H1 (cell line): Measurements from ENCODE around the gene EPHA3. TPM values are rescaled to one million over a fixed set of nuclear protein-coding genes. Genes with fewer than 3 reads are reported as not detected.

Experiments
- CTCF ChIA-PET: fragments of 300-600 bp; sonication (Branson Sonifier 250); formaldehyde crosslinking; loops from one replicate; lab custom pipeline; 2021; ENCODE audit not compliant: partially characterized antibody; lab: Charles Lee
- POLR2A ChIA-PET: fragments of 300-600 bp; sonication (Branson Sonifier 250); formaldehyde crosslinking; loops from one replicate; lab custom pipeline; 2021; ENCODE audit warnings: inconsistent platforms; ENCODE audit not compliant: partially characterized antibody; lab: Charles Lee
- DNase-seq, 2 experiments: peaks; one replicate each; pipeline versions ENCODE4 v3.0.0 to v3.0.0-alpha.2; 2010 to 2022; ENCODE audit warnings: low spot score in 2 of 2, low read depth in 1 of 2, mixed read lengths in 1 of 2
- FAIRE-seq: peaks from 2 replicates; lab custom pipeline; 2011; peaks lifted over from hg19 to GRCh38; lab: Jason Lieb, UNC
- H2AFZ ChIP-seq: 2 replicates; pipeline ENCODE4 v1.8.1; 2012; ENCODE audit warnings: low read length, inconsistent platforms
- H2AK5ac ChIP-seq: 2 replicates; pipeline ENCODE4 v1.6.1; 2013; ENCODE audit warnings: low read depth, low read length
- H2BK120ac ChIP-seq: replicated peaks from 2 replicates; pipeline ENCODE3; 2013; ENCODE audit warnings: low read depth, low read length, inconsistent platforms
- H2BK12ac ChIP-seq: 2 replicates; pipeline ENCODE4 v1.6.1; 2013; ENCODE audit warnings: low read depth, low read length
- H2BK15ac ChIP-seq: 2 replicates; pipeline ENCODE4 v1.6.1; 2013; ENCODE audit warnings: low read length
- H2BK20ac ChIP-seq: 2 replicates; pipeline ENCODE4 v1.6.1; 2013; ENCODE audit warnings: low read length
- H2BK5ac ChIP-seq: 2 replicates; pipeline ENCODE4 v1.6.1; 2013; ENCODE audit warnings: low read depth, low read length
- H3K14ac ChIP-seq: 2 replicates; pipeline ENCODE4 v1.6.1; 2013; ENCODE audit warnings: inconsistent platforms; ENCODE audit not compliant: insufficient read length
- H3K18ac ChIP-seq: 2 replicates; pipeline ENCODE4 v1.6.1; 2013; ENCODE audit warnings: low read length; ENCODE audit errors: extremely low read depth
- H3K23ac ChIP-seq: 2 replicates; pipeline ENCODE4 v1.6.1; 2013; ENCODE audit warnings: inconsistent platforms; ENCODE audit not compliant: insufficient read length
- H3K23me2 ChIP-seq: 2 replicates; pipeline ENCODE4 v1.6.1; 2013; ENCODE audit warnings: low read depth, low read length
- H3K27ac ChIP-seq: 2 replicates; pipeline ENCODE4 v1.6.1; 2011; ENCODE audit warnings: low read depth, low read length, inconsistent platforms
- H3K27me3 ChIP-seq, 4 experiments: replicated peaks in 1 of 4; 1 replicate in 1 of 4; 2 replicates in 3 of 4; pipeline versions ENCODE4 v1.6.1 to v1.8.1; 2011 to 2013; ENCODE audit warnings: low read length in 3 of 4, mild to moderate bottlenecking in 3 of 4, inconsistent platforms in 2 of 4, mixed read lengths in 2 of 4, moderate library complexity in 1 of 4; ENCODE audit not compliant: control insufficient read depth in 3 of 4, insufficient read depth in 3 of 4; ENCODE audit errors: extremely low read depth in 1 of 4
- H3K36me3 ChIP-seq, 4 experiments: 2 replicates each; pipeline versions ENCODE4 v1.6.1 to v1.8.1; 2011 to 2013; ENCODE audit warnings: mild to moderate bottlenecking in 4 of 4, low read length in 3 of 4, moderate library complexity in 2 of 4, control low read depth in 1 of 4, inconsistent platforms in 1 of 4; ENCODE audit not compliant: insufficient read depth in 4 of 4, control insufficient read depth in 2 of 4
- H3K4ac ChIP-seq: replicated peaks from 2 replicates; pipeline ENCODE3; 2013; ENCODE audit warnings: low read length, low read depth, mixed read lengths, inconsistent platforms; ENCODE audit not compliant: insufficient read length
- H3K4me1 ChIP-seq, 4 experiments: replicated peaks in 1 of 4; 1 replicate in 1 of 4; 2 replicates in 3 of 4; pipeline versions ENCODE4 v1.6.1 to v1.8.1; 2011 to 2013; ENCODE audit warnings: low read length in 3 of 4, inconsistent platforms in 2 of 4, mixed read lengths in 1 of 4; ENCODE audit not compliant: insufficient read depth in 4 of 4, control insufficient read depth in 3 of 4
- H3K4me2 ChIP-seq, 2 experiments: 2 replicates each; pipeline versions ENCODE4 v1.6.1 to v1.8.1; 2011 to 2013; ENCODE audit warnings: low read depth in 2 of 2, low read length in 2 of 2, control low read depth in 1 of 2, inconsistent platforms in 1 of 2, mild to moderate bottlenecking in 1 of 2; ENCODE audit not compliant: insufficient read depth in 1 of 2
- H3K4me3 ChIP-seq, 4 experiments: fragments of 200-600, 300-600 bp in 1 of 4; sonication (generic), shearing (Covaris generic), sonication (Bioruptor Twin) in 1 of 4; 2 replicates each; pipeline versions ENCODE4 v1.5.1 to v1.8.1; 2011 to 2016; ENCODE audit warnings: low read length in 4 of 4, low read depth in 3 of 4, control low read depth in 2 of 4, inconsistent platforms in 2 of 4, mild to moderate bottlenecking in 2 of 4, mixed read lengths in 1 of 4, moderate library complexity in 1 of 4; ENCODE audit not compliant: insufficient read depth in 2 of 4; ENCODE audit errors: extremely low read depth in 1 of 4
- H3K56ac ChIP-seq: replicated peaks from 2 replicates; pipeline ENCODE3; 2013; ENCODE audit warnings: low read depth, mild to moderate bottlenecking, mixed read lengths, low read length, inconsistent platforms; ENCODE audit not compliant: insufficient read length
- H3K79me1 ChIP-seq: 2 replicates; pipeline ENCODE4 v1.6.1; 2013; ENCODE audit warnings: low read depth, low read length, control low read depth
- H3K79me2 ChIP-seq, 2 experiments: 2 replicates each; pipeline versions ENCODE4 v1.6.1 to v1.8.1; 2012 to 2013; ENCODE audit warnings: low read length in 2 of 2, mild to moderate bottlenecking in 2 of 2, inconsistent platforms in 1 of 2; ENCODE audit not compliant: insufficient read depth in 2 of 2, control insufficient read depth in 1 of 2
- H3K9ac ChIP-seq, 4 experiments: replicated peaks in 1 of 4; 1 replicate in 1 of 4; 2 replicates in 3 of 4; pipeline versions ENCODE4 v1.6.1 to v1.8.1; 2011 to 2013; ENCODE audit warnings: low read depth in 3 of 4, low read length in 3 of 4, control low read depth in 2 of 4, mild to moderate bottlenecking in 2 of 4, moderate library complexity in 2 of 4, inconsistent platforms in 1 of 4; ENCODE audit errors: extremely low read depth in 1 of 4
- H3K9me3 ChIP-seq, 2 experiments: 2 replicates each; pipeline versions ENCODE4 v1.6.1 to v1.8.1; 2012 to 2013; ENCODE audit warnings: mild to moderate bottlenecking in 2 of 2, moderate library complexity in 2 of 2, control low read depth in 1 of 2, inconsistent platforms in 1 of 2, low read depth in 1 of 2, low read length in 1 of 2, mixed read lengths in 1 of 2; ENCODE audit not compliant: insufficient read depth in 2 of 2
- H4K20me1 ChIP-seq, 2 experiments: replicated peaks in 1 of 2; 2 replicates each; pipeline versions ENCODE3 to v1.8.1; 2011 to 2013; ENCODE audit warnings: inconsistent platforms in 2 of 2, low read length in 2 of 2, mild to moderate bottlenecking in 1 of 2; ENCODE audit not compliant: insufficient read depth in 2 of 2, control insufficient read depth in 1 of 2
- H4K5ac ChIP-seq: 2 replicates; pipeline ENCODE4 v1.6.1; 2013; ENCODE audit warnings: low read length, low read depth, mixed read lengths, inconsistent platforms; ENCODE audit not compliant: insufficient read length
- H4K8ac ChIP-seq: 2 replicates; pipeline ENCODE4 v1.8.0; 2013; ENCODE audit warnings: mild to moderate bottlenecking, moderate library complexity, low read length, inconsistent platforms; ENCODE audit not compliant: insufficient read depth; ENCODE audit errors: extremely low read depth
- H4K91ac ChIP-seq: replicated peaks from 2 replicates; pipeline ENCODE3; 2013; ENCODE audit warnings: low read length, mixed read lengths, inconsistent platforms; ENCODE audit not compliant: insufficient read length
- ATF3 ChIP-seq: IDR thresholded peaks from 2 replicates; pipeline ENCODE4 v1.6.1; 2011; ENCODE audit warnings: low read depth, mild to moderate bottlenecking, low read length; ENCODE audit not compliant: insufficient read depth
- BCL11A ChIP-seq, 2 experiments: IDR thresholded peaks; one replicate each; pipeline ENCODE4 v1.6.1; 2011; ENCODE audit warnings: low read depth in 2 of 2, low read length in 2 of 2, mild to moderate bottlenecking in 2 of 2
- CHD1 ChIP-seq: IDR thresholded peaks from 2 replicates; pipeline ENCODE4 v1.6.1; 2012; ENCODE audit warnings: low read depth, low read length, improper control_type of control experiment
- GABPA ChIP-seq: IDR thresholded peaks from 2 replicates; pipeline ENCODE4 v1.6.1; 2011; ENCODE audit warnings: mild to moderate bottlenecking, low read length, moderate library complexity, borderline replicate concordance; ENCODE audit not compliant: insufficient read depth
- GTF2F1 ChIP-seq: IDR thresholded peaks from 2 replicates; pipeline ENCODE4 v1.6.1; 2012; ENCODE audit warnings: low read depth, low read length, improper control_type of control experiment, borderline replicate concordance
- HDAC6 ChIP-seq: IDR thresholded peaks from one replicate; pipeline ENCODE4 v1.7.1; 2012; ENCODE audit warnings: low read depth, mild to moderate bottlenecking, inconsistent platforms, low read length, moderate library complexity
- JUN ChIP-seq: IDR thresholded peaks from 2 replicates; pipeline ENCODE4 v1.6.1; 2011; ENCODE audit warnings: low read depth, mild to moderate bottlenecking, improper control_type of control experiment, low read length
- NANOG ChIP-seq: IDR thresholded peaks from 2 replicates; pipeline ENCODE4 v1.6.1; 2011; ENCODE audit warnings: low read length, low read depth, mild to moderate bottlenecking, inconsistent platforms; ENCODE audit not compliant: insufficient read depth, poor library complexity, severe bottlenecking
- PHF8 ChIP-seq: fragments of 200-600 bp; sonication (generic); conservative IDR thresholded peaks from 2 replicates; pipeline ENCODE4 v1.7.1; 2012; ENCODE audit warnings: low read depth, mild to moderate bottlenecking, inconsistent platforms, low read length, moderate library complexity
- POLR2A ChIP-seq, 2 experiments: IDR thresholded peaks; 1 replicate in 1 of 2; 2 replicates in 1 of 2; pipeline ENCODE4 v1.6.1; 2011; ENCODE audit warnings: low read depth in 2 of 2, low read length in 2 of 2, mild to moderate bottlenecking in 2 of 2; ENCODE audit errors: control extremely low read depth in 1 of 2
- RNF2 ChIP-seq: fragments of 200-900, 300-1000 bp; sonication (generic); IDR thresholded peaks from 2 replicates; pipeline ENCODE4 v1.7.1; 2016; ENCODE audit warnings: borderline replicate concordance, low read depth, mild to moderate bottlenecking, antibody characterized with exemption, low read length; ENCODE audit not compliant: poor library complexity, severe bottlenecking; ENCODE audit errors: missing control alignments
- TAF1 ChIP-seq: IDR thresholded peaks from 2 replicates; pipeline ENCODE4 v1.6.1; 2011; ENCODE audit warnings: mild to moderate bottlenecking, low read depth, low read length
- TBP ChIP-seq: IDR thresholded peaks from 2 replicates; pipeline ENCODE4 v1.6.1; 2011; ENCODE audit warnings: low read depth, low read length, improper control_type of control experiment
- whole genome bisulfite sequencing, 2 experiments: shearing (Covaris generic) in 1 of 2; methylation state at CpG; one replicate each; pipeline versions ENCODE4 v1.1.6 to v1.1.7; 2013 to 2015; ENCODE audit warnings: low lambda C conversion rate in 2 of 2, mixed read lengths in 2 of 2, inconsistent platforms in 1 of 2, low coverage in 1 of 2, missing lambda C conversion rate in 1 of 2; ENCODE audit not compliant: insufficient replicate concordance in 2 of 2, insufficient coverage in 1 of 2, insufficient read length in 1 of 2; ENCODE audit errors: extremely low coverage in 1 of 2, missing lambda C conversion rate in 1 of 2; 5-methylcytosine and 5-hydroxymethylcytosine counted together
- polyA plus RNA-seq, 7 experiments: library from polyadenylated mRNA; depleted of rRNA in 3 of 7; stranded (reverse) in 5 of 7; unstranded in 2 of 7; fragments of >200 nt in 5 of 7; fragments of 200-250 nt in 2 of 7; gene quantifications; 1 replicate in 5 of 7; 2 replicates in 1 of 7; 4 replicates in 1 of 7; pipeline versions ENCODE4 v1.2.1 to v1.2.3, GENCODE V29; 2011 to 2013; ENCODE audit warnings: missing spikeins in 2 of 7, mixed read lengths in 2 of 7
- total RNA-seq: library from RNA; stranded (reverse); fragmentation: NEBNext Ultra II Directional; extraction: Animal tissue kit (Norgen Biotek cat#: 25700); gene quantifications from 2 replicates; pipeline ENCODE4 v1.2.1, GENCODE V29; 2021

EPHA3 gene
- total and polyA plus RNA-seq, 2 of the 8 experiments (the other 6 are each of a cell fraction or from before 2014, with no cell fraction given): 0.09 to 0.22 TPM

GRCh38 chr3:89411201-89411600, 303.8 kb downstream of the EPHA3 start:
- Histone ChIP-seq H2BK5ac (no peak overlapping the region), H3K79me1 (no peaks in the 10 kb centered on the region), H2BK20ac (no peak overlapping the region), H3K56ac (no peak overlapping the region), H2BK15ac (no peak overlapping the region), H4K20me1 (no peaks in the 10 kb centered on the region), H3K27me3 (no peaks in the 10 kb centered on the region), H2BK120ac (no peak overlapping the region), H4K91ac (no peak overlapping the region), H3K9me3 (no peaks in the 10 kb centered on the region), H3K23ac (no peak overlapping the region), H3K79me2 (no peaks in the 10 kb centered on the region), H3K4me2 (no peak overlapping the region), H3K36me3 (no peaks in the 10 kb centered on the region), H2BK12ac (no peak overlapping the region), H3K4me1 (peaks cover 0 to 3% (median 1%) of the 10 kb centered on the region in 4 experiments; a peak in 3 of 7 replicates), H3K27ac (no peak overlapping the region), H2AK5ac (no peak overlapping the region), H3K9ac (no peak overlapping the region), H3K4me3 (no peak overlapping the region), H3K23me2 (no peaks in the 10 kb centered on the region), H3K18ac (no peak overlapping the region), H3K4ac (no peak overlapping the region), H3K14ac (no peak overlapping the region), H2AFZ (peak overlapping the region; percentile 72; the same call in 1 of the 2 replicates), H4K8ac (no peak overlapping the region), H4K5ac (no peak overlapping the region)
- ChIA-PET CTCF (interaction anchor here (0.6 kb wide), 1 partner anchor 655 kb away, joined by 3 read pairs; no protein-coding TSS in a partner anchor), POLR2A (interaction anchor here (1.1 kb wide), 1 partner anchor 13 kb away, joined by 3 read pairs; no protein-coding TSS in a partner anchor)
- FAIRE-seq (no peak), DNase-seq (no peak)
- 59 to 100% methylated on average over 1 to 3 of the region's 3 CpGs for WGBS, 2 experiments
- TF ChIP-seq BCL11A (IDR thresholded peaks at IDR 0.05; ENCODE audit: low read depth in 2 of 2, low read length in 2 of 2) (no peak), GABPA (no peak), CHD1 (no peak), NANOG (no peak), JUN (no peak), PHF8 (no peak), GTF2F1 (no peak), TBP (no peak), HDAC6 (no peak), POLR2A (IDR thresholded peaks at IDR 0.05; ENCODE audit: control extremely low read depth in 1 of 2, low read depth in 2 of 2, low read length in 2 of 2) (no peak), TAF1 (no peak), RNF2 (no peak), ATF3 (no peak)
